HG03558 (cell line): Measurements from ENCODE around the gene TBC1D13.
A peak's percentile ranks its signal among the peaks of the same experiment; 100 is the strongest.

Source experiments
- ATAC-seq: cut with Tn5 transposase; IDR thresholded peaks from one replicate; pipeline ENCODE4 v1.9.1; 2021; ENCODE audit warnings: moderate number of reproducible peaks; ENCODE audit not compliant: unreplicated experiment; ENCODE audit errors: extremely low read depth

The TBC1D13 gene

GRCh38 chr9:128819716-128820664 is 32.9 kb downstream of the TBC1D13 start:
- ATAC-seq, result no peak

- no peak for ATAC-seq
Observed at GRCh38 chr9:128820665-128821583, 33.9 kb downstream of the TBC1D13 start.

- ATAC-seq, result no peak
Observed at GRCh38 chr9:128821584-128822406, 34.7 kb downstream of the TBC1D13 start.

- no peak for ATAC-seq
Observed at GRCh38 chr9:128822407-128823042, 35.5 kb downstream of the TBC1D13 start.

GRCh38 chr9:128823362-128823902 is 36.4 kb downstream of the TBC1D13 start:
- ATAC-seq, result no peak

- ATAC-seq, result no peak
Observed at GRCh38 chr9:128823903-128824406, 36.9 kb downstream of the TBC1D13 start.

GRCh38 chr9:128824911-128825310 is 37.9 kb downstream of the TBC1D13 start:
- no peak for ATAC-seq

- no peak for ATAC-seq
Observed at GRCh38 chr9:128825923-128826700, 39.1 kb downstream of the TBC1D13 start.

- no peak for ATAC-seq
Observed at GRCh38 chr9:128828267-128828666, 41.2 kb downstream of the TBC1D13 start.

GRCh38 chr9:128828719-128829452 is 41.8 kb downstream of the TBC1D13 start:
- no peak for ATAC-seq

GRCh38 chr9:128829477-128830251 is 42.6 kb downstream of the TBC1D13 start, which contains the start of gene SPOUT1:
SPOUT1 (minus strand) TSS chr9:128829794; CDS start chr9:128829780, 14 bp downstream.
- ATAC-seq, result peak; percentile 79

GRCh38 chr9:128833696-128834095 is 46.6 kb downstream of the TBC1D13 start:
- no peak for ATAC-seq

- ATAC-seq, result no peak
Observed at GRCh38 chr9:128835246-128836210, 48.5 kb downstream of the TBC1D13 start.

GRCh38 chr9:128836509-128837145 is 49.6 kb downstream of the TBC1D13 start:
- no peak for ATAC-seq

GRCh38 chr9:128838338-128838737 is 51.3 kb downstream of the TBC1D13 start:
- ATAC-seq, result no peak
